ENCODE data around the gene ASH1L. TPM values are rescaled to one million over a fixed set of nuclear protein-coding genes. Genes with fewer than 3 reads are reported as not detected.
"Not testable (repeated sequence)": the region's sequence is repeated elsewhere in the genome, so short reads cannot be mapped to it uniquely, and the experiment has no call there.

ASH1L gene
- total RNA-seq, 1 donor from 2014 or later = 15.0 TPM

GRCh38 chr1:155420788-155421187, 141.8 kb downstream of the ASH1L start:
- TF ChIP-seq CTCF (IDR thresholded peaks at IDR 0.05; ENCODE audit: insufficient read depth, low read length, severe bottlenecking) = no peak
- Histone ChIP-seq H3K4me3 (ENCODE audit: low read depth, low read length) (no peak overlapping the region), H3K36me3 (ENCODE audit: control insufficient read depth, insufficient read depth, low read length) (peaks cover 2% of the 10 kb centered on the region), H3K27me3 (ENCODE audit: control insufficient read depth, insufficient read depth, low read length) (no peaks in the 10 kb centered on the region)
- DNase-seq (ENCODE audit: low read depth) (no peak), FAIRE-seq (no peak)

- not testable (repeated sequence) for H3K4me3 ChIP-seq (ENCODE audit: low read depth, low read length); FAIRE-seq; DNase-seq (ENCODE audit: low read depth); H3K27me3 ChIP-seq (ENCODE audit: control insufficient read depth, insufficient read depth, low read length); H3K36me3 ChIP-seq (ENCODE audit: control insufficient read depth, insufficient read depth, low read length)
These were observed 150.8 kb downstream of the ASH1L start for GRCh38 chr1:155411840-155412239.

GRCh38 chr1:155410931-155411330, 151.7 kb downstream of the ASH1L start:
- H3K27me3 ChIP-seq (ENCODE audit: control insufficient read depth, insufficient read depth, low read length) = no peaks in the 10 kb centered on the region
- no peak for FAIRE-seq
- no peak for TF ChIP-seq CTCF (IDR thresholded peaks at IDR 0.05; ENCODE audit: insufficient read depth, low read length, severe bottlenecking)
- no peak overlapping the region for H3K4me3 ChIP-seq (ENCODE audit: low read depth, low read length)
- no peak for DNase-seq (ENCODE audit: low read depth)
- H3K36me3 ChIP-seq (ENCODE audit: control insufficient read depth, insufficient read depth, low read length) = no peaks in the 10 kb centered on the region

GRCh38 chr1:155396874-155397476, 165.6 kb downstream of the ASH1L start:
- Histone ChIP-seq H3K27me3 (ENCODE audit: control insufficient read depth, insufficient read depth, low read length) (no peaks in the 10 kb centered on the region), H3K4me3 (ENCODE audit: low read depth, low read length) (no peak overlapping the region), H3K36me3 (ENCODE audit: control insufficient read depth, insufficient read depth, low read length) (peaks cover 2% of the 10 kb centered on the region)
- DNase-seq (ENCODE audit: low read depth) (no peak), FAIRE-seq (no peak)
- TF ChIP-seq CTCF (IDR thresholded peaks at IDR 0.05; ENCODE audit: insufficient read depth, low read length, severe bottlenecking) = no peak

- no peaks in the 10 kb centered on the region for H3K27me3 ChIP-seq (ENCODE audit: control insufficient read depth, insufficient read depth, low read length)
- peaks cover 5% of the 10 kb centered on the region for H3K36me3 ChIP-seq (ENCODE audit: control insufficient read depth, insufficient read depth, low read length)
- H3K4me3 ChIP-seq (ENCODE audit: low read depth, low read length) = no peak overlapping the region
- no peak for TF ChIP-seq CTCF (IDR thresholded peaks at IDR 0.05; ENCODE audit: insufficient read depth, low read length, severe bottlenecking)
- DNase-seq (ENCODE audit: low read depth) = peak; percentile 59
- no peak for FAIRE-seq
These were observed 169.6 kb downstream of the ASH1L start for GRCh38 chr1:155392898-155393411.

GRCh38 chr1:155389826-155390225, 172.8 kb downstream of the ASH1L start:
- Histone ChIP-seq H3K4me3 (ENCODE audit: low read depth, low read length) (no peak overlapping the region), H3K36me3 (ENCODE audit: control insufficient read depth, insufficient read depth, low read length) (peaks cover 5% of the 10 kb centered on the region), H3K27me3 (ENCODE audit: control insufficient read depth, insufficient read depth, low read length) (no peaks in the 10 kb centered on the region)
- DNase-seq (ENCODE audit: low read depth) = peak; percentile 12
- TF ChIP-seq CTCF (IDR thresholded peaks at IDR 0.05; ENCODE audit: insufficient read depth, low read length, severe bottlenecking) = no peak
- no peak for FAIRE-seq

- not testable (repeated sequence) for H3K36me3 ChIP-seq (ENCODE audit: control insufficient read depth, insufficient read depth, low read length); FAIRE-seq
These were observed 176.8 kb downstream of the ASH1L start for GRCh38 chr1:155385836-155386235.

More at GRCh38 chr1:155385836-155386235, 176.8 kb downstream of the ASH1L start:
- not testable (repeated sequence) for H3K27me3 ChIP-seq (ENCODE audit: control insufficient read depth, insufficient read depth, low read length); H3K4me3 ChIP-seq (ENCODE audit: low read depth, low read length); DNase-seq (ENCODE audit: low read depth)

All from bronchial epithelial cell (primary cell).